Dermis microvascular lymphatic vessel endothelial cell (primary cell): ENCODE measurements around the gene BMPR1B. TPM values are rescaled to one million over a fixed set of nuclear protein-coding genes. Genes with fewer than 3 reads are reported as not detected.
"Not testable (repeated sequence)": the region's sequence is repeated elsewhere in the genome, so short reads cannot be mapped to it uniquely, and the experiment has no call there.

ENCODE experiments used
- DNase-seq, 2 donors: peaks; one replicate each; pipeline versions ENCODE4 v3.0.0 to v3.0.0-alpha.2; 2010; ENCODE audit warnings: low read depth in 2 of 2
- total RNA-seq: library from RNA; depleted of rRNA; stranded (reverse); fragments of >200 nt; gene quantifications from 2 replicates; pipeline ENCODE4 v1.2.1, GENCODE V29; 2014

Gene BMPR1B
- total RNA-seq, 1 donor from 2014 or later, result 0.51 TPM

DNA sequence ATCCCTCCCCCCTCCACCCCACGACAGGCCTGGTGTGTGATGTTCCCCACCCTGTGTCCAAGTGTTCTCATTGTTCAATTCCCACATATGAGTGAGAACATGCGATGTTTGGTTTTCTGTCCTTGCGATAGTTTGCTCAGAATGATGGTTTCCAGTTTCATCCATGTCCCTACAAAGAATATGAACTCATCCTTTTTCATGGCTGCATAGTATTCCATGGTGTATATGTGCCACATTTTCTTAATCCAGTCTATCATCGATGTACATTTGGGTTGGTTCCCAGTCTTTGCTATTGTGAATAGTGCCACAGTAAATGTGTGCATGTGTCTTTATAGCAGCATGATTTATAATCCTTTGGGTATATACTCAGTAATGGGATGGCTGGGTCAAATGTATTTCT is 376.3 kb downstream of the BMPR1B start:
- DNase-seq, result not testable (repeated sequence)

DNA sequence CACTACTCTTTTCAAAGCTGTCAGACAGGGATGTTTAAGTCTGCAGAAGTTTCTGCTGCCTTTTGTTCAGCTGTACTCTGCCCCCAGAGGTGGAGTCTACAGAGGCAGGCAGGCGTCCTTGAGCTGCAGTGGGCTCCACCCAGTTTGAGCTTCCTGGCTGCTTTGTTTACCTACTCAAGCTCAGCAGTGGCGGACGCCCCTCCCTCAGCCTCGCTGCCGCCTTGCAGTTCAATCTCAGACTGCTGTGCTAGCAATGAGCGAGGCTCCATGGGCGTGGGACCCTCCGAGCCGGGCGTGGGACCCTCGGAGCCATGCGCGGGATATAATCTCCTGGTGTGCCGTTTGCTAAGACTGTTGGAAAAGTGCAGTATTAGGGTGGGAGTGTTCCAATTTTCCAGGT is 381.7 kb downstream of the BMPR1B start:
- not testable (repeated sequence) for DNase-seq

- no peak for DNase-seq
These were observed 383.6 kb downstream of the BMPR1B start for GRCh38 chr4:95141361-95141760.

DNA sequence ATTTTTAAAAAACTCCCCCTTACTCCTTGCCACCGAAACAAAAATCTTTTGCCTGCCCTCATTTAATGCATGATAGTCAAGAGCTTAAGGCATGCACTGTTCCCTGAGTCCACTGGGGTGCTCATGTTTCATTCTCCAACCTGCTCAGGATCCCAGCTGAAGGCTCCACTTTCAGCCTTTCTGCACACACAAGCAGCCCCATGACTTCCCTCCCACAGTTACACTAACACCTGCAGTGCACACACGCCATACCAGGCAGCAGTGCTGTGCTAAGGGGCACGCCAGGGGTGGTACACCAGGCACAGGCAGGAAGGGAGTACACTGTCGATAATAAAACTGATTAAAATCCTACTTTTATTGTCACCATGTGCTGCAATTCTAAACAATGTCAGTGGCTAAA is 385.2 kb downstream of the BMPR1B start:
- DNase-seq, result no peak

GRCh38 chr4:95151255-95151654 is 393.5 kb downstream of the BMPR1B start:
- DNase-seq, result no peak

- DNase-seq, result no peak
These were observed 395.4 kb downstream of the BMPR1B start for GRCh38 chr4:95153182-95153581.

GRCh38 chr4:95155759-95156451 is 398.1 kb downstream of the BMPR1B start:
- peak in 1 of 2 donors; percentile 16 for DNase-seq

DNA sequence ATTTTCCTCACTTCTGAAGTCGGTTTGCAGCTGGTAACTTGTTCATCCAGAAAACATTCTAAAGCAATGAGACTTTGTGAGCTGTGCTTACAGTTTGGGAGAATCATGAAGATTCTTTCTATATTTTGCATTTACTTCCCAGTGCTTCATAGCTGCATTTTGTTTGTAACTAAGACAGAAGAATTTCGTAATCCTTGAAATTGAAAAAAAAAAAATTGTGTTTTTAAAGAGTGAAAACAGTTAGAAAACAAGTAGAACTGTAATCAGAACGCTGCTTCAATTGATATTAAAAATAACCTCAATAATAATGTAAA is 398.7 kb downstream of the BMPR1B start:
- DNase-seq, result no peak

- DNase-seq, result no peak
These were observed 399.8 kb downstream of the BMPR1B start for GRCh38 chr4:95157596-95157995.

- no peak for DNase-seq
These were observed 400.3 kb downstream of the BMPR1B start for GRCh38 chr4:95158045-95158444.

DNA sequence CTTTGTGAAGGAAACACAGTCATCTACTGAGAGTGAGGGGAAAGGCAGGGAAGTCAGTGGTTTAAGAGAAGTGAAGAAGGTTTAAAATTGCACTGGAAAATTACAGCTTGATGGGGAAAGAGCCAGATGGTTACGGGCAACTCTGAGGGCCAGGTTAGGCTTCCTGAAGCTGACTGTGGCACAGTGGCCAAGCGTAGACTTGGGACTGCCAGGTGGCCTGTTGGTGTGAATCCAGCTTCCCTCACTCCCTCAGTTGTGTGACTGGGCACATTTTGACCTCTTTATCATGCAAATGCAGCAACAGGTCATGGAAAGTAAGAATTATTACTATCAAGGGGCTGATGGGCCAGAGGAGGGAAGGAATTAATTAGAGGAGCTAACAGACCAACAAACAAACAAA is 400.9 kb downstream of the BMPR1B start:
- no peak for DNase-seq

DNA sequence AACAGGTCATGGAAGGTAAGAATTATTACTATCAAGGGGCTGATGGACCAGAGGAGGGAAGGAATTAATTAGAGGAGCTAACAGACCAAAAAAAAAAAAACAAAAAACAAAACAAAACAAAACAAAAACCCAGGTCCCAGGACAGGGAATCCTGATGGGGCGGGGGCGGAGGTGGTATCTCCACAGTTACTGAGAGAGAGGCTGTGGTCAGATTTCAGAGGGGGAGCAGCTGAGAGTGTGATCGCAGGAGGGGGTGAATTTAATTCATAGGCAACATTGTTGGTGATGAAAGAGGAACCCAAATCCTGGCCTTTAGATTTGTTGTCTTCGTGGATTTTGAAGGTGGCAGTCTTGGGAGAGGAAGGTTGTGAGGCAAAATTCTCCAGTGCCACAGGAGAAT is 401.6 kb downstream of the BMPR1B start:
- no peak for DNase-seq

DNA sequence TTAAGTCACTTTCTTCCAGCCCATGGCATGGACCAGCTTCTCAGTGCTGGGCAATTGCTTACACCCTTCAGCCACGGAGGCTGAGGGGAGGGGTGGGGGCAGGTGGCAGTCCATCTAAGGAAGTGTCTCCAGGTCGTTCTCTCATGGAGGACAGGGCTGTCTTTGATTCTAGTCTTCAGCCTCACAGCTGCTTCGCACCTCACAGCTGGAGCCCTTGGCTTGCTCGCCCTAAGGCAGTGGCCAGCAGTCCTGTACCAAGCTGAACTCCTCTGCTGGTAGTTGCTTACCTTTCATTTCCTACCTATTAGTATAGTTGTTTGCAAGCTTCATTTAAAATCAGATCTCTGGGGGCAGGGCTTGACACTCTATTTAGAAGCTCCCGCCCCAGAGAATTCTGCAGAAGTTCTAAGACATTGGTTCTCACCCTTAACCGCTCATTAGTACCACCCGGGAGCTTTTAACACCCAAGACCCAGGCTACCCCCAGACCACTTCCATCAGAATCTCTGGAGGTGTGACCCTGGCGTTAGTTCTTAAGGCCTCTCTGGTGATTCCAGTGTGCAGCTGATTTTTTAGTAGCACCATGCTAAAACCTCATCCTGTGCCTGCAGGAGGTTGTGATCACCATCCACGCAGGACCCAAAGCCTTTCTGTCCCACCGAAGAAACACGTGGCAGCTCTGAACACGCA is 404.2 kb downstream of the BMPR1B start:
- no peak for DNase-seq

DNA sequence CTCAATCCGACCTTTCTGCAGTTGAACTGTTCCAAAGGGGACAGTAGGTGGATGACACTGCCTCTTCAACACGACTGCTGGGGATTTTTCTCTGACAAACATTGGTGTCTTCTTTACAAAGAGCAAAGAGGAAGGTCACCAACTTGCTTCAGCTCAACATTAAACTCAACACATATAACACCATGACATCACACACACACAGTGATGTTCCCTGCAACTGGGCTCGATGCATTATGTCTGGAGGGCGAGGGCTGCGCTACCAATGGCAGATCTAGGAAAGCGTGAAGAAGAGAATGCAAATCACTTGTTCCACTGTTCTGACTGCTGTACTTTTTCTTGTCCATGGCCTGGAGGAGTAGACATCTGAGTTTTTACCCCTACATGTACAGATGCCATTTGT is 405.1 kb downstream of the BMPR1B start:
- DNase-seq, result no peak

DNA sequence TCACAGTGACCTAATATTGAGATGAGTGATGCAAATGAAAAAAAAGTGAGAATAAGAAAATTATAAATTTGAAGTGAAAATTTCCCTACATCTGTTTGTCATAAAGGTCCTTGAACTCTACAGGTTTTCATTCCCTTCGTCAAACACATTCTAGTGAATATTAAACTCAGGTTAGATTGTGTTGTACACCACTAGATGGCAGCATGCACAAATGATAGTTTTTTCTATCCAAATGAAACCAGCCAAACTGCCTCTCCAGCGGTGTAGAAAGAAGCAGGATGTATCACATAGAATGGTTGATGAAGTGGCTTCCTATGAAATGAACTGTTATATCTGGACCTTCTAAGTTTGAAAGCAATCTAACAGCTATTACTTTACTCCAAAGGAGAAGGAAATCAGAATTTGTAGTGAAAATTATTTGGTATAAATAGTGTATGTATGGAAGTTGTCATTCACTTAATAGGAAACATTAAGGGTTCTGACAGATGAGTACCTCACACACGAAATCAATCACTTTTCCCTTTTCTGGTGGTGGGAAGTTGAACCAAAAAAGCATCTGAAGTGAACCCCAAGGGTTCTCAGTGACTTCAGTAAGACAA is 408.3 kb downstream of the BMPR1B start:
- peak; percentile 56 to 63 for DNase-seq

DNA sequence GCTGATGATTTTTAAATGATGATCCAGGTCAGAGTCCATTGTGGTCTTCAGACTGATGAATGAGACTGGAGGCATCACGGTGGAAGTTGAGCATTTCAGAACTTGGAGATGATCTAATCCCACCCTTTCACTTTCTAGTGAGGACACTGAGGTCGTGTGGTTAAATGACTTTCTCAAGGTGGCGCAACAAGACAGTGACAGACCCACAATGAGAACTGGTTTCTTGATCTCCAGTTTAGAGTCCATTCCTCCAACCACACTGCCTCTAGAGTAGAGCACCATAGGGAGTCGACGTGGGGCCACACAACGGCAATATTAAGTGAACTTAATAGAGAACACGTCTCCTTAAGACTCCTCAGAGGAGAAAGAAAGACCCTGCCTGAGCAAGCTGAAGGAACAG is 410.1 kb downstream of the BMPR1B start:
- no peak for DNase-seq

DNA sequence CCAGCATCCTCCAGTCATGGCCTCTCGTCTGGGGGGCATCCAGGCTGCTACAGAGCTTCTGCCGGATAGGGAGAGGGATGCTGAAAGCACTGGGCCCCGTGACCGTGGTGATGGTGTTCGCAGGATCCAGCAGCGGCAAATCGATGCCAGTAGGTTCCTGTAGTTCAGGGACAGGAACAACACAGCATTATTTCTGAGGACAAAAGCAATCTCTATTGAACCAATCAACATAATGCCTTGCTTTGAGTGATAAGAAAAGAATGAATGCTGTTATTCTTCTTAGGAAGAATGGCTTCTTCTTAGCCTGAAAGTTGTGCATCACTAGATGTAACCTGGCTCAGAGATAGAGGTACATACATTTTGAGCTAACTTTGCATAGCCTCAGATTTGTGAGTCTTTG is 412.4 kb downstream of the BMPR1B start:
- no peak for DNase-seq

DNA sequence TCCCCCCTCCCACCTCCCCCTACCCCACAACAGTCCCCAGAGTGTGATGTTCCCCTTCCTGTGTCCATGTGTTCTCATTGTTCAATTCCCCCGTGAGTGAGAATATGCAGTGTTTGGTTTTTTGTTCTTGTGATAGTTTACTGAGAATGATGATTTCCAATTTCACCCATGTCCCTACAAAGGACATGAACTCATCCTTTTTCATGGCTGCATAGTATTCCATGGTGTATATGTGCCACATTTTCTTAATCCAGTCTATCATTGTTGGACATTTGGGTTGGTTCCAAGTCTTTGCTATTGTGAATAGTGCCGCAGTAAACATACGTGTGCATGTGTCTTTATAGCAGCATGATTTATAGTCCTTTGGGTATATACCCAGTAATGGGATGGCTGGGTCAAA is 413.6 kb downstream of the BMPR1B start:
- not testable (repeated sequence) for DNase-seq

GRCh38 chr4:95178938-95179337 is 421.2 kb downstream of the BMPR1B start:
- DNase-seq, result no peak

DNA sequence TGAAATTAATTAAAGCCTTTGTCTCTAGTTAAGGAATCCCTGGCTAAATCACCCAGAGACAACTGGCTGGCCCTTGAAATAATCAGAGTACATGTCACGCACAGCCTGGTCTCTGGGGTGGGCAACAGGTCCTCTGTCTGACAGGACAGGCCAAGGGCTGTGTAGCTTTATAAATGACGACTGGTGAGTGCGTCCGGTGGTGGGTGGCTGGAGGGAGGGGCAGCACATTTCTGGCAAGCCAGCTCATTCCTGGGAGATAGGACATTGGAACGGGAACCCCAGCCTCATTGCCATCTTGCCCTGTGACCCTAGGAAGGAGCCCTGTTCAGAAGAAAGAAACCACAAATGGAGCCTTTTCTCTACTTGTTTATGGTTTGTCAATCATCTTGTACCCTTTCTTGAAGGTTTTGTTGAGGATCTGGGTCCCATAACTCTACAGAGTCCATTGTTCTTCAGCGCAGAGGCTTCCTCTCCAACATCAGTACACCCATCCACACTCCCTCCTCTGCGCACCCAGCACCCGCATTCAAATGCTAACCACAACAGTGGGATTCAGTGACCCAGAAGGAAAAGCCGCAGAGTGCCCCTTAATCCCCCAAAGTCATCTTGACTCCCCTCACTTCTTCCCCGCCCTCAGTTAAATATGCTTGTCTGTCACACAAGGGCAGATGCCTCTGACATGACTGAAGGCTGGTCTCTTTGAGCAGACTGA is 422.9 kb downstream of the BMPR1B start:
- no peak for DNase-seq

- peak in 1 of 2 donors; percentile 41 for DNase-seq
These were observed 423.7 kb downstream of the BMPR1B start for GRCh38 chr4:95181243-95181995.

DNA sequence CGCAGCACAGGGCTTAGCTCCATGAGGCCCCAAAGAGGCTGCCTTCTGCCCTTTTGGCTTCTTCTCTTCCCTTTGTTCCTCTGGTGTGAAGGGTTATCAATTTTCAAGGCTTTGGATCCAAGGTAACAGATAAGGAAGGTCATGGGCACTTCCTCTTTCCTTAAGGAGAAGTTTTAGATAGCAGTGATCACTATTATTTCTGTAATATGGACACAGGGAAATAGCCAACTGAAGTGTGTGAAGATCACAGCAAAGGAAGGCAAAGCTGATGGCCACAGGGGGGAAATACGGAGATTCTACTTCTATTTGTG is 424.2 kb downstream of the BMPR1B start:
- no peak for DNase-seq
